MCF 10A (cell line): Measurements from ENCODE around the gene SCD5. TPM values are rescaled to one million over a fixed set of nuclear protein-coding genes. Genes with fewer than 3 reads are reported as not detected.
A peak's percentile ranks its signal among the peaks of the same experiment; 100 is the strongest.

Experiments used
- BruUV-seq: library from RNA; stranded (reverse); fragments of 400-500 nt; replicated peaks from 2 replicates; lab custom pipeline; 2021; lab: Mats Ljungman, UMichigan
- CTCF ChIA-PET: fragments of 300-600 bp; sonication (Branson Sonifier 250); formaldehyde crosslinking; extraction: SDS; loops from one replicate; lab custom pipeline; 2021; ENCODE audit warnings: antibody characterized with exemption, inconsistent platforms; lab: Yijun Ruan, JAX
- POLR2A ChIA-PET: fragments of 300-600, 350-650 bp; sonication (Branson Sonifier 250); formaldehyde crosslinking; extraction: SDS; loops from one replicate; lab custom pipeline; 2020; ENCODE audit warnings: antibody characterized with exemption, inconsistent platforms; lab: Yijun Ruan, JAX
- DNase-seq: peaks from one replicate; pipeline ENCODE4 v3.0.0-alpha.2; 2018; ENCODE audit not compliant: unreplicated experiment
- H3K27ac Mint-ChIP-seq: one replicate; pipeline ENCODE4 v1.8.0; 2022; ENCODE audit warnings: mild to moderate bottlenecking, low read depth, mixed read lengths; ENCODE audit not compliant: unreplicated experiment
- H3K27me3 Mint-ChIP-seq: one replicate; pipeline ENCODE4 v1.8.0; 2022; ENCODE audit warnings: mixed read lengths; ENCODE audit not compliant: insufficient read depth, unreplicated experiment
- H3K36me3 Mint-ChIP-seq: one replicate; pipeline ENCODE4 v1.8.0; 2022; ENCODE audit warnings: mild to moderate bottlenecking, moderate library complexity, mixed read lengths; ENCODE audit not compliant: insufficient read depth, unreplicated experiment
- H3K4me1 Mint-ChIP-seq: one replicate; pipeline ENCODE4 v1.8.0; 2022; ENCODE audit warnings: mixed read lengths; ENCODE audit not compliant: insufficient read depth, unreplicated experiment
- H3K4me3 Mint-ChIP-seq: one replicate; pipeline ENCODE4 v1.8.0; 2022; ENCODE audit warnings: mild to moderate bottlenecking, moderate library complexity, mixed read lengths; ENCODE audit not compliant: unreplicated experiment
- H3K9me3 Mint-ChIP-seq: one replicate; pipeline ENCODE4 v1.8.0; 2022; ENCODE audit warnings: mixed read lengths; ENCODE audit not compliant: unreplicated experiment
- CTCF ChIP-seq: fragments of 200-600 bp; IDR thresholded peaks from one replicate; pipeline ENCODE4 v1.8.0; 2022; ENCODE audit warnings: antibody characterized with exemption, mild to moderate bottlenecking; ENCODE audit not compliant: unreplicated experiment
- intact Hi-C: fragments of 100-400 bp; cut with micrococcal nuclease; formaldehyde crosslinking; loops from 2 replicates; pipeline ENCODE4 v1.14.1; 2022
- total RNA-seq: library from RNA; stranded (reverse); gene quantifications from 2 replicates; pipeline ENCODE4 v1.2.3, GENCODE V29; 2022

Gene SCD5
- total RNA-seq, 1 experiment from 2014 or later: 3.6 TPM

GRCh38 chr4:82739287-82740190, 59.1 kb downstream of the SCD5 start:
- Mint-ChIP-seq H3K27ac (no peak overlapping the region), H3K27me3 (no peaks in the 10 kb centered on the region), H3K4me1 (peaks cover 8% of the 10 kb centered on the region), H3K36me3 (peaks cover 11% of the 10 kb centered on the region), H3K9me3 (no peaks in the 10 kb centered on the region), H3K4me3 (no peak overlapping the region)
- no TSS peak for BruUV-seq
- peak; percentile 68 for TF ChIP-seq CTCF
- POLR2A ChIA-PET: no interaction called here
- intact Hi-C loops: loop anchor here (1.0 kb wide), 1 partner anchor 277 kb away; no protein-coding TSS in a partner anchor
- DNase-seq: peak; percentile 68
- CTCF ChIA-PET: interaction anchor here (0.7 to 2.0 kb wide), 4 partner anchors 9 to 299 kb away, joined by 3 to 11 read pairs (median 4); no protein-coding TSS in a partner anchor

- H3K36me3 Mint-ChIP-seq: peaks cover 11% of the 10 kb centered on the region
- no peaks in the 10 kb centered on the region for H3K27me3 Mint-ChIP-seq
- H3K4me1 Mint-ChIP-seq: peaks cover 9% of the 10 kb centered on the region
- TF ChIP-seq CTCF: no peak
- no peak overlapping the region for H3K4me3 Mint-ChIP-seq
- H3K9me3 Mint-ChIP-seq: no peaks in the 10 kb centered on the region
- ChIA-PET POLR2A (interaction anchor here (0.6 kb wide), 1 partner anchor 30 kb away, joined by 3 read pairs; no protein-coding TSS in a partner anchor), CTCF (interaction anchor here (1.0 to 2.0 kb wide), 3 partner anchors 13 to 64 kb away, joined by 3 to 11 read pairs (median 7); no protein-coding TSS in a partner anchor)
- DNase-seq: no peak
- no peak overlapping the region for H3K27ac Mint-ChIP-seq
- intact Hi-C loops: no loop called here
- no TSS peak for BruUV-seq
These were observed 61.2 kb downstream of the SCD5 start for GRCh38 chr4:82737354-82737753.

DNA sequence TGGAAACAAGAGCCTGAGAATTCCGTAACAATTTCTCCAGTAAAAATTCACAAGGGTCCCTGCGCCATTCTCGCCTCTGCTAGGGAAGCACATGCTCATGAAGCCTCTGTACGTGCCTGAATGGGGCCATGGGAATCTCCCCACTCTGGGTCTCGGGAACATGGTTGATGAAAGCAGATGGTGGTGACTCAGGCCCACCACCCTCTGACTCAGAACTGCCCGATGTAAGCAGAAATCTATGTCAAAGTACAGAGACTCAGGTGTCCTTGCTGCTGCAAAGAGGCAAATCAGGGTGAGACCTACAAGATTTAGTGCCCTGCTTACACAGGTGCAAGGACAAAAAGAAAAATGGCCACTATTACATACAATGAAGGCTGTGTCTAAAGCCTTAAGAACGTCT, 65.0 kb downstream of the SCD5 start:
- BruUV-seq: no TSS peak
- Mint-ChIP-seq H3K27ac (no peak overlapping the region), H3K27me3 (no peaks in the 10 kb centered on the region), H3K4me3 (no peak overlapping the region), H3K36me3 (peaks cover 9% of the 10 kb centered on the region), H3K4me1 (peaks cover 9% of the 10 kb centered on the region), H3K9me3 (no peaks in the 10 kb centered on the region)
- ChIA-PET CTCF (interaction anchor here (0.9 to 1.9 kb wide), 3 partner anchors 9 to 68 kb away, joined by 3 to 12 read pairs (median 3); no protein-coding TSS in a partner anchor), POLR2A (interaction anchor here (0.6 to 1.3 kb wide), 4 partner anchors 11 to 195 kb away, joined by 3 to 4 read pairs (median 3); partner anchors contain the start of gene SCD5)
- intact Hi-C loops: no loop called here
- DNase-seq: peak; percentile 67
- TF ChIP-seq CTCF: no peak

- intact Hi-C loops: no loop called here
- no peak overlapping the region for H3K4me3 Mint-ChIP-seq
- H3K36me3 Mint-ChIP-seq: no peaks in the 10 kb centered on the region
- POLR2A ChIA-PET: no interaction called here
- H3K27ac Mint-ChIP-seq: no peak overlapping the region
- BruUV-seq: no TSS peak
- DNase-seq: no peak
- CTCF ChIA-PET: interaction anchor here (0.8 kb wide), 1 partner anchor 75 kb away, joined by 3 read pairs; no protein-coding TSS in a partner anchor
- H3K27me3 Mint-ChIP-seq: no peaks in the 10 kb centered on the region
- no peak for TF ChIP-seq CTCF
- H3K4me1 Mint-ChIP-seq: no peaks in the 10 kb centered on the region
- H3K9me3 Mint-ChIP-seq: no peaks in the 10 kb centered on the region
These were observed 70.3 kb downstream of the SCD5 start for GRCh38 chr4:82728301-82728700.
